ENCODE results near the gene EPN2. TPM values are rescaled to one million over a fixed set of nuclear protein-coding genes. Genes with fewer than 3 reads are reported as not detected.

The EPN2 gene
- total and polyA plus RNA-seq, 4 donors: 5.6 to 23.8 (median 12.2) TPM

DNA sequence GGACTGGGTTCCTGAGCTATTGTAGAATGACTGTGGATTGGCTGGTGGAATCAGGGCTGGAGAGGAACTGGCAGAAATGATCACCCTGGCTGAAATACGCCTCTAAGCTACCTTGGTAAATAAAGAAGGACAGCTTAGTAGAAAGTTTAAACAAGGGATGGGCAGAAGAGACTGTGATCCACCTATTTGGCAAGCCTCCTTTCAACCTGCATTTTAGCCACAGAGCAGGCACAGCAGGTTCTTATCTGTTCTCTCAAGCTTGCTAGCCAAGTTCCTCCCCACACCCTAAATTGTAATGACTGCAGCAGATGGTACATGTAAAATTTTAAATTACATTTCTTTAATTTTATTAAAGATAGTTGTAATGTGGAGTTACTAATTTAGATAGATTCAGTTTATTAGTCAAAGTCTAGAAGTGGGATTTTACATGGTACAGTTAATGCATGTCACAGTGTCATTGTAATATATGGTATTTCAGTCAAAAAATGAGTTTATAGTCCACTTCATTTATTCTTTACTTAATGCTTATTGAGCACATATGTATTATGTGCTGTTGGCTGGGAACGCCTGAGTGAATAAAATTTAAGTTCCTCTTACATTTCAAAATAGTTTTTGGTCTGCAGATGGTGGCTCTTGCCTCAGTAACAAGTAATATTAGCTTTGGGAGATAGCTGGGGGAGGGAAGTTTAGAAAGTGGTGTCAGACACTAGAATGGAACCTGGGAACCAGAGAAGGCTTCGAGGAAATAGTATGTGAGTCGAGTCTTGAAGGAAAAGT is 11.2 kb downstream of the EPN2 start:
- Histone ChIP-seq H3K36me3 (ENCODE audit: control insufficient read depth in 4 of 4, insufficient read depth in 3 of 4, low read depth in 1 of 4, low read length in 3 of 4) (no peaks in the 10 kb centered on the region), H3K9ac (ENCODE audit: low read depth in 1 of 2, low read length in 2 of 2) (peak overlapping the region in 1 of 2 donors; percentile 31), H3K27ac (ENCODE audit: low read depth in 1 of 2, low read length in 2 of 2) (peak overlapping the region in 1 of 2 donors; percentile 12), H3K4me3 (ENCODE audit: low read depth in 1 of 3, low read length in 3 of 3) (no peak overlapping the region), H3K4me1 (ENCODE audit: control insufficient read depth in 4 of 4, insufficient read depth in 4 of 4, low read length in 3 of 4) (peaks cover 8 to 14% (median 9%) of the 10 kb centered on the region in 4 donors), H3K9me3 (ENCODE audit: control insufficient read depth in 4 of 4, low read length in 3 of 4) (no peaks in the 10 kb centered on the region), H3K27me3 (ENCODE audit: control insufficient read depth in 4 of 4, insufficient read depth in 4 of 4, low read length in 3 of 4) (no peaks in the 10 kb centered on the region)
- WGBS: 73% methylated on average over 4 of the region's 4 CpGs
- DNase-seq (ENCODE audit: low spot score): no peak
- TF ChIP-seq FOXA2 (IDR thresholded peaks at IDR 0.05): peak; percentile 22
- TF ChIP-seq, protein P1, sequence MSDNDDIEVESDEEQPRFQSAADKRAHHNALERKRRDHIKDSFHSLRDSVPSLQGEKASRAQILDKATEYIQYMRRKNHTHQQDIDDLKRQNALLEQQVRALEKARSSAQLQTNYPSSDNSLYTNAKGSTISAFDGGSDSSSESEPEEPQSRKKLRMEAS (IDR thresholded peaks at IDR 0.05): no peak
- peak in 1 of 2 donors; percentile 11 for TF ChIP-seq RXRA (IDR thresholded peaks at IDR 0.05)
- TF ChIP-seq FOXA1 (IDR thresholded peaks at IDR 0.05): peak; percentile 24
- TF ChIP-seq NR2F2 (IDR thresholded peaks at IDR 0.05): no peak

DNA sequence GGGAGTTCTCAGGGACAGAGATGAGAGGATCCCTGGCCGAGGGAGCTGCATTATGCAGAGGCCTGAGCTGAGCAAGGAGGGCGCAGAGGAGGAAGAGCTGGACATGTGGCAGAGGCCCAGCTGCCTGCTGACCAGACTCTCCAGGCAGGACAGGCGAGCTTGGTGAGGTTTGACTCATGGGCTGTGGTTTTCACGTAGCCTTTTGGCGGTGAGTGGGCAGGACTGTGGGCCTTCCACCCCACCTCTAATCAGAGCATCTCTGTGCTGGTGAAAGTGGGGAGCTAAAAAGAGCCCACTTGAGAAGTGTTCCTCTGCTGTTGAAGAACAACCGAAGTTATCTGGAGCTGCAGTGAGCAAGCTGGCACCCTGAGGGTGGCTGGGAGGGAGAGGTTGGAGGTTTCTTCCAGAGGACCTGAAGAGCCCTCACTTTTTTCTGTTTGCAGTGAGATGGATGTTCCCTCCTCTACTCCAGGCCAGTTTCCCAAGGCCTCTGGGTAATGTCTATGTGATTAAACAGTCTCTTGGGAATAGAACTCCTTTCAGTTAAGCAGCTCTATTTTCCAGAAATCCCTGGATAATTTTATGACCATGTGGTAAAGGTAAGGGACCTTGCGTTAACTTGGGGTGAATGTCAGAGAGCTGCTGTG is 11.9 kb downstream of the EPN2 start:
- H3K27me3 ChIP-seq (ENCODE audit: control insufficient read depth in 4 of 4, insufficient read depth in 4 of 4, low read length in 3 of 4): no peaks in the 10 kb centered on the region
- DNase-seq (ENCODE audit: low spot score): no peak
- H3K9ac ChIP-seq (ENCODE audit: low read depth in 1 of 2, low read length in 2 of 2): no peak overlapping the region
- no peaks in the 10 kb centered on the region for H3K36me3 ChIP-seq (ENCODE audit: control insufficient read depth in 4 of 4, insufficient read depth in 3 of 4, low read depth in 1 of 4, low read length in 3 of 4)
- peak overlapping the region in 1 of 2 donors; percentile 12 for H3K27ac ChIP-seq (ENCODE audit: low read depth in 1 of 2, low read length in 2 of 2)
- H3K9me3 ChIP-seq (ENCODE audit: control insufficient read depth in 4 of 4, low read length in 3 of 4): no peaks in the 10 kb centered on the region
- no peak overlapping the region for H3K4me3 ChIP-seq (ENCODE audit: low read depth in 1 of 3, low read length in 3 of 3)
- WGBS: 86% methylated on average over 7 of the region's 7 CpGs
- TF ChIP-seq TAF1 (conservative IDR thresholded peaks at IDR 0.05) (no peak), SP1 (IDR thresholded peaks at IDR 0.05) (no peak), RAD21 (IDR thresholded peaks at IDR 0.05) (no peak), HNF4A (conservative IDR thresholded peaks at IDR 0.05) (no peak), JUND (IDR thresholded peaks at IDR 0.05) (no peak), FOXA1 (IDR thresholded peaks at IDR 0.05) (no peak), EGR1 (IDR thresholded peaks at IDR 0.05; ENCODE audit: low read depth in 2 of 2) (no peak)
- peaks cover 8 to 14% (median 9%) of the 10 kb centered on the region in 4 donors for H3K4me1 ChIP-seq (ENCODE audit: control insufficient read depth in 4 of 4, insufficient read depth in 4 of 4, low read length in 3 of 4)

- Histone ChIP-seq H3K36me3 (ENCODE audit: control insufficient read depth in 4 of 4, insufficient read depth in 3 of 4, low read depth in 1 of 4, low read length in 3 of 4) (no peaks in the 10 kb centered on the region), H3K27ac (ENCODE audit: low read depth in 1 of 2, low read length in 2 of 2) (no peak overlapping the region), H3K4me1 (ENCODE audit: control insufficient read depth in 4 of 4, insufficient read depth in 4 of 4, low read length in 3 of 4) (peaks cover 8 to 14% (median 9%) of the 10 kb centered on the region in 4 donors), H3K9ac (ENCODE audit: low read depth in 1 of 2, low read length in 2 of 2) (no peak overlapping the region), H3K4me3 (ENCODE audit: low read depth in 1 of 3, low read length in 3 of 3) (no peak overlapping the region), H3K27me3 (ENCODE audit: control insufficient read depth in 4 of 4, insufficient read depth in 4 of 4, low read length in 3 of 4) (no peaks in the 10 kb centered on the region), H3K9me3 (ENCODE audit: control insufficient read depth in 4 of 4, low read length in 3 of 4) (no peaks in the 10 kb centered on the region)
- no peak for DNase-seq (ENCODE audit: low spot score)
- 82% methylated on average over 7 of the region's 7 CpGs for WGBS
- TF ChIP-seq SP1 (IDR thresholded peaks at IDR 0.05) (no peak), EGR1 (IDR thresholded peaks at IDR 0.05; ENCODE audit: low read depth in 2 of 2) (no peak)
These were observed 12.5 kb downstream of the EPN2 start for GRCh38 chr17:19249681-19250080.

DNA sequence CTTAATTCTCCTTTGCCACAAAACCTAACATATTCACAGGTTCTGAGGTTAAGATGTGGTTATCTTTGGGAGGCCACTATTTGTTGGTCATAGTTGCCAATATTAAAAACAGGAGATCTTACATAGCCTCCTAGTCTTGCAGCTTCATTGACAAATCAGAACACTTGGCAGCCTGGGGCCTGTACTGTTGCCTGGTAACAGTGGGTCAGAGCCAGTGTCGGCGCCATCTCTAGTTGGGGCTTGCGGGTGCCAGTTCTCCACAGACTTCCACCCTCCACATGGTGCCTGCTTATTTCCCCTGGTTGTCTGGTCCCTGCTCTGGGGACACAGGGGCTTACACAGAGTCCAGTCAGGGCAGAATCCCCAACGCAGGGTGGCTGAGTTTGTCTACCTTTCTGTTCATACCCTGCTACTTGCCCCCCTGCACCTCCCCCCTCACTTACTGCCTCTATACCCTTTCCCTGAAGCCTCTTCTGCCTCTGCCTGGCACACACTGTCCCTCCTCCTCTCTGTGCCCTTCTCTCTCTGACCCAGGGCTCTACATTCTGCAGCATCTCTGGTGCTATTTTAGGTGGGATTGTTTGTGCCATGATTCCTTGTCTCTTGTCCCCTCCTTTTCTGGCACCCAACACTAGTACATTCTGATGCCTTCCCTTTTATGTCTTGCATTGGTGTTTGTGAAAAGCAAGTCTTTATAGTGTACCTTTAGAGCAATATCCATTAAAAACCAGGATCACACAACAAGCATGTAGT is 13.4 kb downstream of the EPN2 start:
- Histone ChIP-seq H3K9ac (ENCODE audit: low read depth in 1 of 2, low read length in 2 of 2) (no peak overlapping the region), H3K27ac (ENCODE audit: low read depth in 1 of 2, low read length in 2 of 2) (no peak overlapping the region), H3K27me3 (ENCODE audit: control insufficient read depth in 4 of 4, insufficient read depth in 4 of 4, low read length in 3 of 4) (no peaks in the 10 kb centered on the region), H3K36me3 (ENCODE audit: control insufficient read depth in 4 of 4, insufficient read depth in 3 of 4, low read depth in 1 of 4, low read length in 3 of 4) (no peaks in the 10 kb centered on the region), H3K9me3 (ENCODE audit: control insufficient read depth in 4 of 4, low read length in 3 of 4) (no peaks in the 10 kb centered on the region), H3K4me3 (ENCODE audit: low read depth in 1 of 3, low read length in 3 of 3) (no peak overlapping the region), H3K4me1 (ENCODE audit: control insufficient read depth in 4 of 4, insufficient read depth in 4 of 4, low read length in 3 of 4) (peaks cover 8 to 14% (median 9%) of the 10 kb centered on the region in 4 donors)
- TF ChIP-seq SP1 (IDR thresholded peaks at IDR 0.05): no peak
- TF ChIP-seq YY1 (IDR thresholded peaks at IDR 0.05): no peak
- TF ChIP-seq TAF1 (conservative IDR thresholded peaks at IDR 0.05): no peak
- TF ChIP-seq, protein P1 (IDR thresholded peaks at IDR 0.05): no peak
- TF ChIP-seq RAD21 (IDR thresholded peaks at IDR 0.05): no peak
- no peak for TF ChIP-seq NR2F2 (IDR thresholded peaks at IDR 0.05)
- 62% methylated on average over 4 of the region's 4 CpGs for WGBS
- DNase-seq (ENCODE audit: low spot score): no peak

Data from liver (tissue), 9 donors.